Astrocyte (in vitro differentiated cells and primary cell): ENCODE results near the gene AMFR.

Source experiments
- CTCF ChIP-seq: IDR thresholded peaks from 2 replicates; pipeline ENCODE4 v1.5.1; 2011; ENCODE audit warnings: low read depth, mild to moderate bottlenecking, inconsistent platforms, low read length, moderate library complexity; ENCODE audit not compliant: insufficient read depth
- EZH2 ChIP-seq: IDR thresholded peaks from 2 replicates; pipeline ENCODE4 v1.6.1; 2012; ENCODE audit warnings: mild to moderate bottlenecking, low read length, inconsistent platforms; ENCODE audit not compliant: insufficient read depth

DNA sequence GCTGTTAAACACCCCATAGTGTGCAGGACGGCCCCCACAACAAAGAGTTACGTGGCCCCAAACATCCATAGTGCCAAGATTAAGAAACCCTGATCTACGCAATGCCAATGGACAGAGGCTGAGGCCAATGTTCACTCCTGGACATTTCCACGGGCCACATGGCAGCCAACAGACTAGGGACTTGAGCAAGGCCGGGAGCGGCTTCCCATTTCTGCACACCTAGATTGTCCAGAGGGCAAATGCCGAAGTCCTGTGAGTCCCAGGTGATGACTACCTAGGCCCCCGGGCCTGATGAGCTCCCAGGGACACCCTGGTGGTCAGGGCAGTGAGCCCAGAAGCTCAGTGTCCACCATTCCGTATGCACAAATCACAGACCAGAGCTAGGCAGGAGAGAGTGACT, 95.5 kb downstream of the AMFR start:
- TF ChIP-seq CTCF = no peak
- no peak for TF ChIP-seq EZH2
